Measurements from ENCODE around the gene CACNA1C.

The CACNA1C gene

DNA sequence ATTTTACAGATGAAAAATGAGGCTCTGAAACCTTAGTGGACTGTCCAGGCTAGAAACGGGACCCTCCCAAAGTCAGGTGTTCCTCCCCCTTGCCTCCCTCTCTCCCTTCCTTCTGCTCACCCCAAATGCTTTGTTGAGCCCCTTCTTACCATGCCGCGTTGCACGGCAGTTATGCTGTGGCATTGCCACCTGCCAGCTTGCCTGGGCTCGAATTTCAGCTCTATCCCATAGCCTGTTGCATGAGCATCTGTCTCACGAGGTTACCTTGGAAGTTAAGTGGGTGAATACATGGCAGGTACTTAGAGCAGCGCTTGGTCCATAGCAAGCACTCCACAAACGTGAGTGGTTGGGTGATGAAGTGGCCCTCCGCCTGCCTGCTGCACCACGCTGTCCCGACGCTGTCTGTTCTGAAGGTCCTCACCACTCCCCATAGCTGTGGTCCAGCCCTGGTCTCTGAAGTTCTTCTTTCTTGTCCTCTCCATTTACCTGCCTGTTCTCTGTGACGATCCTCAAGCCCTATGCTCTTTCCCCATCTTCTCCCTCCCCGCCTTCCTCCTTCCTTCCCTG lies 269.9 kb downstream of the CACNA1C start:
- DNase-seq (ENCODE audit: low read depth), result no peak

DNA sequence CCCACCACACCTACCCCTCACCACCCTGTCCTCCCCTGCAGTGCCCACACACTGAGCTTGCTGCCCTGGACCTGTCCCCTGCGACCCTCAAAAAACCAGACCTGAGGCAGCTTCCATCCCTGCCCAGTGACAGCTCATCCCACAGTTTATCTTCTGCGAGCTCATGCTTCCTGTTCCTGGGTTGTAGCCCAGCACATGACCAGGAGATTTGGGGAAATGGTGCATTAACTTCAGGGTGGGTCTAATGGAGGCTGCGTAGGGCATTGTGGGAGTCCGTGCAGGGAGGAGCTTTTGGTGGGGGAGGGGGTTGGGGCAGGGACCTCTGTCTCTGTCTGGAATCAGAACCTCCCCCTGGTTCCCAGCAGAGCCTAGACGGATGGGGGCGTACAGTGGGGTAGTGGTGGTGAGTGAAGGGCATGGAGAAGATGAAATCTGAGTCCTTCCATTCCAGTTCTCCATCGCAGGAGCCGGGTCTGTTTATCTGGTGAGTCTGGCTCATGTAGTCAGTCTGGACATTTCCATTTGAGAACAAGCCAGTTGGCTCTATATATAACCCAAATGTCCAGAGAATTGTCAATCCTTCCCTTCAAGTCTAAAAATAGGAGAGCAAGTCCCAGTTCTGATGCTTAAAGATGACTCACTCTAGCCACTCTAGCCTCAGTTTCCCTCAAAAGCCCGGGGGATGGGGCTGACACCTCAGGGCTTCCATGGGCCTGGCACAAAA lies 270.9 kb downstream of the CACNA1C start:
- no peak for DNase-seq (ENCODE audit: low read depth)

DNA sequence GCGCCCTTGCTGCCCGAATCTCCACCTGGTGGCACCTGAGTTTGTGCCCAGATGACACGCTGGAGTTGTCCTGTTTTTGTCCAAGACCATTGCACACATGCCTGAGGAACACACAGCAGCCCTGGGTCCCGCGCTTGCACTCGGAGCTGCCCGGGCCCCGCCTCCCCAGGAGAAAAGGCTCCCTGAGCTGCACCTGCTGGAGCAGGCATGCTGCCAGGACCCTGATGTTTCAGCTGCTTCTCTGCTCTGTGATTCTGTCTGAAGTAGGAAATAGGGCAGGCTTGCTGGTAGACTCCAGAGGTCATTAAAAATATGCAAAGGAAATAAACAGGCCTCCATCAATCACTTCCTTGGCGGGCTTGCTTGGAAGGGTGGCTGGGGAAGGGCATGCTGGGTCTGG lies 271.6 kb downstream of the CACNA1C start:
- no peak for DNase-seq (ENCODE audit: low read depth)

DNA sequence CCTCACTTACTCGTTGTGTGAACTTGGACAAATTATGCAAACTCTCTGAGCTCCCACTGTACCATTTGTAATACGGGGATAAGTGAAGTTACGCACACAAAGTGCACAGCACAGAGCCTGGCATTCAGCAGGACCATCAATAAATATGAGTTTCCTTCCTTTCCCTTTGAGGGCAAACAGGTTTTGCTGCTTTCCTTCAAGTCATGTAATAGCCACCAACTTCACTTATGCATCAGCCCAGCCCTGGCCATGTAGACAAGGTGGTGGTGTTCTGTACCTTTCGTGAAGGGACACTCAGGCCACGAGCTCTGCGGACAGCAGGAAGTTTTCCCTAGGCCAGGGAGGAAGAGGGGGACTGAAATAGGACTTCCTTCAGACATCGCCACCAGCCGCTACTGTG lies 272.7 kb downstream of the CACNA1C start:
- no peak for DNase-seq (ENCODE audit: low read depth)

DNA sequence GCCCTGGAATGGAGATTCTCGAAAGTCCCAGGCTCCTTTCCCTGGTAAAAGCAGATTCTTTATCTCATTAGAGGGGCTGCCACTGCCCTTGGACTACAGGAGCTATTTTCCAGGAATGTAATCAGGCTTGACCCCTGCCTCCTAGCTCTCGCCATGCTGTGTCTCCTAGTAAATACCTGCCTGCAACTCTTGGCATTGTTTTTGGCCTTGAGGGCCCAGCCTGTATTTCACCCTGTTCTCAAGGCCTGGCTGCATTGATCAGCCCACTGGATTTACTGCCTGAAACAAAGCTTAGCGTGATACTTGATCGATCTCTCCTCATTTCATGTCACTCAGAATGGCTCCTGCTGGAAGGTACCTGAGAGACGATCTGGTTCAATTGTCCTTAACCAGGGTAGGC lies 273.7 kb downstream of the CACNA1C start:
- no peak for DNase-seq (ENCODE audit: low read depth)

DNA sequence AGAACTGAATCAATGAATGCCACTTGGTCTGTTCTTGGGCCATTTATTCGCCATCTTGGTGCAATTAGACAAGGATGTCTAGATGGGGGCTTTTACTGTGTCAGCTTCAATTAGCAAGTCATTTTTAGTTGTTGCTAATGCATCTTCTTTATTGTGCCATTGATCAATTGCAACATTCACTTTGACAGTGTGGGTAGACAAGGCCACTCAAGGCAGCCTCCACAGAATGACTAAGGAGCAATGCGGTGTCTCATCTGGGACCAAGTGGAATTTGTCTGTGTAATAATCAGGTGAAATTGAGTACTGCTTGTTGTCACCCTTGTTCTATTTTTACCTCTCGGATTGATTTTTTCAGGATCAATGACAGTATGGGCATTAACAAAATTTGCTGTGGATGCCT lies 275.9 kb downstream of the CACNA1C start:
- DNase-seq (ENCODE audit: low read depth), result no peak

DNA sequence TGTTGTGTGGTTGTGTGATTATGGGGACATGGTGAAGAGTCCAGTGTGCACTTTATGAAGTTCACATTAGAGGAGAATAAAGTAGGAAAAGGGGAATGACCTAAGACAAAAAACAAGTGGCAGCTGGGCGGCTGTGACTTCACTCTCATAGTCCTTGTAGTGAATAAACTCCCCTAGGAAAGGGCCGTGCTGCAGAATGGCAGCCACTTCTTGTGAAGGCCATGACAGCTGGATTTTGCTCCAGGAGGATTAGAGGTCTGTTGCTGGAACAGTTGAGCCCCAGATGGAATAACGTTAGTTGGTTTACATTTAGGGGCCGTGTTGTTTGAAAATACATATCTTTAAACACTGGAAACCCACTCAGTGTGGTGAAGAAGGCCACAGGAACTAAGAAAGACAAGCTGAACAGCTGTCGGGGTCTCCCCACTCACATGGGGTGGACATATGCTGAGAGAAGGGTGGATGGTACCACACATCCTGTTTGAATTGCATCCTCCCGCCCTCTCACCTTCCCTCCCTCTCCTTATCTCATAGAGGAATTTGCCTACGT lies 276.9 kb downstream of the CACNA1C start:
- no peak for DNase-seq (ENCODE audit: low read depth)

DNA sequence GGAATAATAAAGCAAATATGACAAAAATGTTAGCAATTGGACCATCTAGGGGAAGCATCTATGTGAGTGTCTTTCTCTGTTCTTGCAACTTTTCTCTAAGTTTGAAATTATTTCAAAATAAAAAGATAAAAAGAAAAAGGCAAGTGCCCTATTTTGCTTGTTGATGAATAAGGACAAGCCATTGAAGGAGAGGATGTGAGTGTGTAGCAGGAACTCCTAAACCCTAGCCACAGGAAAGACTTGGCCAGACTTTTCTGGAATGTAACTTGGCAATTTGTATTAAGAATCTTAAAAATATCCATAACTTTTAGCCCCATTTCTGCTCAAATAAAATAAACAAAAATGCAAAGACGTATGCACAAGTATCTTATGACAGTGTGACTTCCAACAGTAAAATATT lies 279.4 kb downstream of the CACNA1C start:
- DNase-seq (ENCODE audit: low read depth), result no peak

DNA sequence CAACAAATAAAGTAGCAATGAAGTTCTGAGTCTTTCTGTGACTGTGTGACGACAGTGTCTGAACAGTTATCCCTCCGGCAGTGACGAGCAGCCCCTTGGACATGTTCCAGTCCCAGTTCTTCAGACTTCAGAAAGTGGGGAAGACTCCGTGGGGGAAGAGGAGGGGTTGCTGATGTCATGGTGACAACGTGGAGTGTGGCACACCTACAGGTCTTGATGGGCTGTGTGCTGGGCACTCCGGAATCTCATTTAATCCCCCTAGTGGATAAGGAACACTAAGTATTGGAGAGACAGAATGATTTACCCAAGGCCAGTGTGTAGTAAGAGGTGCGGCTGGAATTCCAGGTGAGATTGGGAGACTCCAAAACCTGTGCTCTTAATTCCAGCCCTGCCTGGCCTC lies 280.2 kb downstream of the CACNA1C start:
- no peak for DNase-seq (ENCODE audit: low read depth)

DNA sequence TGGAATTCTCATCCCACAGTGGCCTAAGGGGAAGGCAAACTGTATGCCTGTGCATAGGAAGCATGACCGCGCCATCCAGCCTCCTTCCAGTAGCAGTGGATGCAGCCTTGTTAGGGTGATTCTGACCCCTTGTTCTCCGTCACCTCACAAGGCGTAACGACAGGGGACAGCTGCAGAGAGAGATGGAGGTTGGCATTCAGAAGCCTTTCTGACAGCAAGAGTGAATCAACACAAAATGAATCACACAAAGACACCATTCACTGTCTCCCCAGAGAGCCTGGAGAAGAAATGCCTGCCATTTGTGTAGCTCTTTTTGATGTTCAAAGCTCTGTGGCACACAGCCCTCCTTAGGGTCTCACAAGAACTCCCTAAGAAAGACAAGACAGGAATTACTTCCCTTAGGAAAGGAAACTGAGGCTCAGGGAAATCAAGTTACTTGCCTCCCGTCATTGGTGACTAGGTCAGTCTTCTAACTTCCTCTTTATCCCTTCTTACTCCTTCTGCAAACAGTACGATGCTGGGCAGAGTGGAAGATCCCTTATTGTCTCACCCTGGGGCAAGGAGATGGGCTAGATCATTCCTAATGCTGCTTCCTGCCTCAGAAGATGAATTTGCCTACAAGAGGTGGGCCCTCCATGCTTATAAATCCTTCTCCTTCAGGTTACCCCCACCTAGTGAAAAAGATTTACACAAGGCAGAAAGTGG lies 280.9 kb downstream of the CACNA1C start:
- DNase-seq (ENCODE audit: low read depth), result no peak

DNA sequence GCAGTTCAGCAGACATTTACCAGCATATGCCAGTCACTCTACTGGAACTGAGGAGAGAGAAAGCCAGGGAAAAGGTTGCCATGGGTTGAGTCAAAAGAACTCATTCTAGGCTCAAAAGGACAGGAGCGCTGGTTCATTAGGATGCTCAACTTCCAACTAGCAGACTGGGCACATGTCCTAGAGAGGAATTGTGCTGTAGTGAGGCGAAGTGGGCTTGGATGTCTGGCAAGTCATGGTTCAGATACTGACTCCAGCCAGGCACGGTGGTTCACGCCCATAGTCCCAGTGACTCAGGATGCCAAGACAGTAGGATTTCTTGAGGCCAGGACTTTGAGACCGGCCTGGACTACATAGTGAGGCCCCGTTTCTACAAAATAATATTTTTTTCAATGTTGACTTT lies 281.5 kb downstream of the CACNA1C start:
- DNase-seq (ENCODE audit: low read depth), result no peak

DNA sequence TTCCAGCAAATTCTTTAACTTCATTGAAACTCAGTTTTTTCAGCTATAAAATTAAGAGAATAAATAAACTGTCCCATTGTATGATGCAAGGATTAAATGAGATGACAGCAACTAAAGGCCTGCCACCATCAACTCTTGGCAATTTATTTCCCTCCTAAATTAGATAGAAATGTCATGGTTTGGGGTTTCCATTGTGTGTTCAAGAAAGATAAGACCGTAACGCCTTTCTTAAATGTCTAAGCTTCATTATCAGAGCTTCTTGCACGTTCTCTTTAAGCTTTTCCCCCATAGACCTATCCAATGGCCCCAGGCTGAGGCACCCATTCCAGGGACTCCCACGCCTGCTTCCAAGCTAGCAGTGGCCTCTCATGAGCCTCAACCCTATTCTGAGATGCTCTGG lies 281.9 kb downstream of the CACNA1C start:
- no peak for DNase-seq (ENCODE audit: low read depth)

DNA sequence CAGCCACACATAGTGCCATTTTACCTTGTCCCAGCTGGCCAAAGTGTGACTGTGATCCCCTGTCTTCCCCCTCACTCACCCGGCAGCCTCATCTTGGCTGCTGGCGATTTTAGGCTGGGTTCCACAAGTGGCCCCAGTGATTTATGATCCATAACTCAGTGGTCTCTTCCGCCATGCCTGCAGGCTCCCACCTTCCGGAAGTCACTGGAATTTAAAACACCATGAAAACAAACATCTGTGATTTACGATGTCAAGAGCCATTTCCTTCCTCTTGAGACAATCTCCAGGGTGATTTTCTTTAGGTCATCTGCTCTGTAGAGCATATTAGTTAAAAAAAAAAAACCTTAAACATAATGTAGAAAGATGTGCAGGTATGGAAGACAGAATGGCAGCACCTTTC lies 282.3 kb downstream of the CACNA1C start:
- DNase-seq (ENCODE audit: low read depth), result no peak

DNA sequence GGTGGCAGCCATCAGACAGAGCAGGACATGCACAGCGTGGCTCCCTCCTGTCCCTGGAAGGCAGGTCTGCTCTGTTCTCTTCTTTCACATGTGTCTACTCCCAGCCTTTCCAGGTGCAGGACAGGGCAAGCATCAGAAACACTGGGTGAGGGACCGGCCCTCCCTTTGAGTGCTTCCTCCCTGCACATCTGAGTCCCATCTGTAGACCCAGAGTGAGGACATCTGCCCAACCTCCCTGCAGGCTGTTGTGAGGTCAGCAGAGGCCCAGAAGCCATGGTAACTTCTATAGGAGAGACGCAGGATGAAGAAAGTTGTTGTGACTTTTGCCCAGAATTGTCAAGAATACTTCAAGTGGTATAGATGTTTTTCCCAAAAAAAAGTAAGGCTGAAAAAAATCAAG lies 282.7 kb downstream of the CACNA1C start:
- no peak for DNase-seq (ENCODE audit: low read depth)

DNA sequence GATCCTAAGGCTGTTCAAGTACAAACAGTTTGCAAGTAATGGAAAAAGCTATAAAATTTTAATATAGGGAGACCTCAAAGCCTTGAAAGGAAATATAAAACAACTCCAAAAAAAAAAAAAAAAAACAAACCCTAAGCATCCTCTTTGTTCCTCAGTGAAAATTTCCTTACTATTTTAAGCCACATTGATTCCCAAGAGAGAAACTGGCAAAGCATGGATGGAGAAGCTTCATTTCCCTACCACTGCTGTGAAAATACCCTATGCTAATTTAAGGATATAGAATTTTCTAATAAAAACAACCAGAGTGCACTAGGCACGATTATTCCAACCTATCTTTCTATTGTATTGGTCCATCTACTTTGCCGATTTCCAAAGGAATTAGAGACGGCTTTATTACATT lies 283.1 kb downstream of the CACNA1C start:
- no peak for DNase-seq (ENCODE audit: low read depth)

DNA sequence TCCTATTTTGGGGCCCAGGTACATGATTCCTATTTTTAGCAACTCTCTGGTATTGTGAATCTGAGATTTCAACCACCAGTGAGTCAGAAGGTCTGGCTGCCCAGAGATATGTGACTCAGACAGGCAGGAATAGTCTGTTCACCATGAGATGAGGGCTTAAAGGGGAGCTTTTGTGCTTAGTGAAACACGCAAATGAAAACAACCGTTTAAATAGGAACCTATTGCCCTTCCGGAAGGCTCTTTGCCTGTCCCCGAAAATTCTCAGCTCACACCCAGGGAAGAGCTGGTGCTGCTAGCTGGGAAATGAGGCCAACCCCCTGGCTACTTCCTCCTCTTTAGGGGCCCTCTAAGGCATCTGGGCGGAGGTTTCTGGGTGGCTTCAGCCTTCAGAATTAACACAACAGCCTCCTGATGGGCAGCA lies 283.6 kb downstream of the CACNA1C start:
- DNase-seq (ENCODE audit: low read depth), result no peak

DNA sequence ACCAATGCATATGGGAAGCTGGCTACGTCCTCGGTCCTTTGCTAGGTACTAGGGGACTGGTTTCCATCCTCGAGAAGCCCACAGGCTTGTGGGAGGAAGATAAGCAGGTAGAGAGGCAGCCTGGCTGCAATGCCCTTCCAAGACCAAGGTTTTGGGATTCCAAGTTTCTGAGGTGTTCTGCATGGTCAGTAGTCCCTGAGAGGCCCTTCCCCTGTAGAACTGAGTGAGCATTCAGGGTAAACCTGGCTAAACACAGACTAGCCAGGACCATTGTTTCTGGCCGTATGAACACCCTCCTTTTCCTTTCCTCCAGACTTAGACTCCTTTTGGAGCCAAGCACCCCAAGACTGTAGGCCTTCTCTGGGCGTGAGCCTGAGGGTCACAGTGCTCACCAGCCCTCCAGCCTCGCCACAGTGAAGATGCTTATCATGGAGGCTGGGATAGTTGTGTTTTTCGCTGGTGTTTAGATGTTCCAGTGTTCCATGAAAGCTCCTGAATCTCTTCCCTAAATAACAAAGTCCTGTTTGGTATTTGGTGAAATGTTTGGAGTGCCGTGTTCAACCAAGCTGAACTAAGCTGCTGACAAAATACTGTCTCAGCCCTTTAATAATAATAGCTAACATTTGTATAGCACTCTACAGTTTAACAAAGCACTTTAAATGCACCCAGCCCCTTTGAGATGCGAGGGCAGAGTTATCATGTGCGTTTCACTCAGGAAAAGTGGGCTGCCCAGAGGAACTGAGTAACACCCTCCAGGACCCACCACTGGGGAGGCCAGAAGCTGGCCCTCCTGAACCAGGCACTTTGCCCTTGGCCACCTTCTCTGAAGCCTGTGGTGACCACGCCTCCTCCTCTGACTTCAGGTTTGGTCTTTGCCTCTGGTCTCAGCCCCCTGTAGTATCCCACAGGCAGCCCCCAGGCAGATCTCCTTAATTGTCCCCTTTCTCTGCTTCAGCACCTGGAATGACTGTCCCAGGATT lies 284.5 kb downstream of the CACNA1C start:
- no peak for DNase-seq (ENCODE audit: low read depth)

DNA sequence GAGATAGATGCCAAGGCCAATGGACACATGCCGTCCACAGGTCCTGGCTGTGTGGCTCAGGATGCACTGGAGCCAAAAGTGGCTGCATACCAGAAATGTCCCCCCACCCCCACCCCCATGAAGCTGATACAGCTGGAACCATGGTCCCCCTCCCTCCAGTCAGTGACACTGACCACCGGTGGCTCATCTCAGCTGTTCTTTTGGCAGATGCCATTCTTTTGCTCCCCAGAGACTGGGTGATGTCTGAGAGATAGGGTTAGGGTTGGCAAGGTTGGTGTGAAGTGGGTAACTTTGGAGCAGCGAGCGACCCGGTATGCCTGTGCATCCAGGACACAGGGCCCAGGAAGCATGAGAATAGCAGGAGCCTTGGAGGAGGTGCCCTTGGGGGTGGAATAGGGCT lies 285.6 kb downstream of the CACNA1C start:
- DNase-seq (ENCODE audit: low read depth), result no peak

DNA sequence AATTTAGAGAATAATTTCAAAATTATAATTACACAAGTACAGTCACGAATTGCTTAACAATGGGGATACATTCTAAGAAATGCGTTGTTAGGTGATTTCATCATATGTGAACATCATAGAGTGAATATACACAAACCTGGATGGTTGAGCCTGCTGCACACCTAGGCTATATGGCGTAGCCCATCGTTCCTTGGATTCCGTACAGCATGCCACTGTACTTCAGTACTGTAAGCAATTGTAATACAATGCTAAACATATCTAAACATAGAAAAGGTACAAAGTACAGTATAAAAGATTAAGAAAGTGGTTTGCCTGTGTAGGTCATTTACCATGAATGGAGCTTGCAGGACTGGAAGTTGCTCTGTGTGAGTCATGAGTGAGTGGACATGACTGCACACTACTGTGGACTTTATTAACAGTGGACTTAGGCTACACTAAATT lies 286.2 kb downstream of the CACNA1C start:
- DNase-seq (ENCODE audit: low read depth), result no peak

DNA sequence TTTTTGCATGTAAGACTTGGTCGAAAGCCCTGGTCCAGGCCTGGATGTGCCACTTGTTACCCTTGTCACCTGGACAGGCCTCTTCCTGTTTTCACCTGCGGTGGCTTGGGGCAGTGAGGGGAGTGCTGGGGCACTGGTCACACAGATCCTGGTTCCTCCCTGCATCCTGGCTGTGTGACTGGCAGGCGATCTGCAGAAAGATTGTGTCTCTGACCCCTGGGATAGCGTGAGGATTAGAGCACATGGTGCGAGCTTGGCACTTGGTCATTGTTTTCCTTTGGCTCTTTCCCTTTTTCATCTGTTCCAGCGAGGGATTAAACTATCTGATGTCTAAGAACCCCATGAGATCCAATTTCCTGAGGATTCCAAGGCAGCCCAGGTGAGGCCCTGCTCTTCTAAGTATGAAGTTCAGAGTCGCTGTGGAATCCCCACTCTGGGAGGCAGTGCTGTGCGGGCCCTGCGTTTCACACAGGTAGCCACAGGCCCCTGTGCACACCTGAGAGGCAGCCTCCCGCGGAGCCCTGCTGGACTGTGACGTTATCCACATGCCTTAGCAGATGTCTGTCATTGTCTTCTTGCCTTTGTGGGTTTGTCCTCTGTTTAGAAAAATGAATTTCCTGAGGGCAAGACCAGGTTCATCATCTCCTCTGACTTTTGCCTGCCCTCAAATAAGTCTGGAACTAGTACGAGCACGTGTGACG lies 288.4 kb downstream of the CACNA1C start:
- no peak for DNase-seq (ENCODE audit: low read depth)

DNA sequence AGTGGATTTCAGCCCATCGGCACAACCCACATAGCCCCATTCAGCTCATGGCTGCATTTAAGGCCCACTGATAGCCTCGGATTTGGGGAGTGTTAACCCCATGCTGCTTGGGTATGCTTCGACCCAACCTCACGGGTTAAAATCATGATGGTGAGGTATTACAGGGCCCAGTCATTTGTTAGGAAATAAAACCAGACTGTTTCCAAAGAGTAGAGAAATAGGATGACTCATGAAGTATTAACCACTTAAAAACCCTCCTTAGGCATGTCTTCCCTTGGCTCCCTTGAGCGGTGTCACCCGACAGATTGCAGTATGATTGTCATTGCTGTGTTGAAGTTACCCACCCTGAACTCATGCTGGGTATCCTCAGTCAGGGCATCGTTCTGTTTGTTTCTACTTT lies 289.1 kb downstream of the CACNA1C start:
- no peak for DNase-seq (ENCODE audit: low read depth)

All from stimulated activated CD8-positive, alpha-beta memory T cell treated with anti-CD3 and anti-CD28 coated beads, Interleukin-12 subunit alpha, Interleukin-12 subunit beta, amount 100 ng/mL, for 1 hour (primary cell).